ENCODE results near the gene CEMIP2.

DNA sequence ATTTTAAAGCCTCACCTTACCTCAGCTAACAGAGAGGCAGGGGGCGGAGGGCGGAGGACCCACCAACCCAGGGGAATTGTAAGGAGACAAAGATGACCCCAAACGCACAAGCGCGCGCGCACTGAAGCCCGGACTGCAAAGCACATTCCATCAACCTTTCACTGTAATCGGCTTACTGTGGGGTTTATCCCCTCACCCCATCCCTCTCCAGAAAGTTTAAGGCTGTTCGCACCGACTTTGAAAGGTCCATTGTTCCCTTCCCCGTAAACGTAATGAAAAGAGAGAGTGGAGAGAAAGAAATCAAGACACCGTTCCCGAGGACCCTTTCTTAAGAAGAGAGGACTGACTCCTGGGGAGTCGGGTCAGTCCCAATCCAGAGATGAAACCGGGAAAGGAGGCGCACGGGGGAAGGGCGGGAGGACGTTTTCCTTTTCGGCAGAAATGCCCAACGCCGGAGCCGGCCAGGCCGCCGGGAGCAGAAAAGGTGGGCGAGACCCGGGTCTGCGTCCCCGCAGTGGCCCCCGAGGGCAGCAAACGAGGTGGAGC lies 464 bp downstream of the CEMIP2 start:
- TF ChIP-seq NFYB (IDR thresholded peaks at IDR 0.05; ENCODE audit: insufficient read depth, low read depth, low read length) = no peak
- TF ChIP-seq, protein P1, sequence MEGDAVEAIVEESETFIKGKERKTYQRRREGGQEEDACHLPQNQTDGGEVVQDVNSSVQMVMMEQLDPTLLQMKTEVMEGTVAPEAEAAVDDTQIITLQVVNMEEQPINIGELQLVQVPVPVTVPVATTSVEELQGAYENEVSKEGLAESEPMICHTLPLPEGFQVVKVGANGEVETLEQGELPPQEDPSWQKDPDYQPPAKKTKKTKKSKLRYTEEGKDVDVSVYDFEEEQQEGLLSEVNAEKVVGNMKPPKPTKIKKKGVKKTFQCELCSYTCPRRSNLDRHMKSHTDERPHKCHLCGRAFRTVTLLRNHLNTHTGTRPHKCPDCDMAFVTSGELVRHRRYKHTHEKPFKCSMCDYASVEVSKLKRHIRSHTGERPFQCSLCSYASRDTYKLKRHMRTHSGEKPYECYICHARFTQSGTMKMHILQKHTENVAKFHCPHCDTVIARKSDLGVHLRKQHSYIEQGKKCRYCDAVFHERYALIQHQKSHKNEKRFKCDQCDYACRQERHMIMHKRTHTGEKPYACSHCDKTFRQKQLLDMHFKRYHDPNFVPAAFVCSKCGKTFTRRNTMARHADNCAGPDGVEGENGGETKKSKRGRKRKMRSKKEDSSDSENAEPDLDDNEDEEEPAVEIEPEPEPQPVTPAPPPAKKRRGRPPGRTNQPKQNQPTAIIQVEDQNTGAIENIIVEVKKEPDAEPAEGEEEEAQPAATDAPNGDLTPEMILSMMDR (IDR thresholded peaks at IDR 0.05 in 2 of 3, conservative IDR thresholded peaks at IDR 0.05 in 1 of 3; ENCODE audit: control insufficient read depth in 2 of 3, extremely low read depth in 1 of 3, insufficient read depth in 1 of 3, low read depth in 3 of 3, low read length in 3 of 3) = no peak
- no peak for TF ChIP-seq MYC (IDR thresholded peaks at IDR 0.05; ENCODE audit: insufficient read depth, insufficient read length, insufficient replicate concordance, low read length, severe bottlenecking)
- no peak for TF ChIP-seq TAF1 (IDR thresholded peaks at IDR 0.05; ENCODE audit: borderline replicate concordance, low read depth, low read length)
- no peak for TF ChIP-seq REST (IDR thresholded peaks at IDR 0.05; ENCODE audit: low read depth, low read length)
- no peak for TF ChIP-seq POLR2AphosphoS5 (IDR thresholded peaks at IDR 0.05; ENCODE audit: low read length)

All from GM12878 (cell line).